ENCODE measurements around the gene ATRN.

- no peak for TF ChIP-seq MYNN (tag by site-specific recombination; IDR thresholded peaks at IDR 0.05; ENCODE audit: borderline replicate concordance)
- no peak for TF ChIP-seq ZNF24 (tag by site-specific recombination; IDR thresholded peaks at IDR 0.05)
- no peak for TF ChIP-seq ZBTB7A (tag by site-specific recombination; IDR thresholded peaks at IDR 0.05; ENCODE audit: low read depth)
- TF ChIP-seq PRDM6 (tag by site-specific recombination; IDR thresholded peaks at IDR 0.05) = no peak
- TF ChIP-seq CTCF (tag by site-specific recombination; IDR thresholded peaks at IDR 0.05) = no peak
- TF ChIP-seq ZNF324 (tag by site-specific recombination; IDR thresholded peaks at IDR 0.05) = no peak
- TF ChIP-seq ZNF18 (tag by site-specific recombination; IDR thresholded peaks at IDR 0.05) = no peak
- no peak for TF ChIP-seq ATF2 (tag by site-specific recombination; IDR thresholded peaks at IDR 0.05; ENCODE audit: low read depth)
- no peak for TF ChIP-seq ZNF76 (tag by site-specific recombination; IDR thresholded peaks at IDR 0.05; ENCODE audit: borderline replicate concordance, low read depth)
- TF ChIP-seq ZNF184 (tag by site-specific recombination; IDR thresholded peaks at IDR 0.05) = no peak
- no peak for TF ChIP-seq ZNF274 (IDR thresholded peaks at IDR 0.05; ENCODE audit: low read length)
- TF ChIP-seq ZNF274 (tag by site-specific recombination; IDR thresholded peaks at IDR 0.05; ENCODE audit: borderline replicate concordance) = no peak
Measured at GRCh38 chr20:3691897-3692296, 221.1 kb downstream of the ATRN start.
